Bronchial epithelial cell (primary cell): ENCODE data around the gene C9orf50. TPM values are rescaled to one million over a fixed set of nuclear protein-coding genes. Genes with fewer than 3 reads are reported as not detected.

Experiments
- DNase-seq: peaks from one replicate; pipeline ENCODE4 v3.0.0-alpha.2; 2010; ENCODE audit warnings: low read depth
- FAIRE-seq: peaks from 2 replicates; lab custom pipeline; 2011; peaks lifted over from hg19 to GRCh38; lab: Jason Lieb, UNC
- H3K27me3 ChIP-seq: 2 replicates; pipeline ENCODE4 v1.5.1; 2011; ENCODE audit warnings: low read length; ENCODE audit not compliant: control insufficient read depth, insufficient read depth
- H3K36me3 ChIP-seq: 2 replicates; pipeline ENCODE4 v1.5.1; 2011; ENCODE audit warnings: low read length; ENCODE audit not compliant: control insufficient read depth, insufficient read depth
- H3K4me3 ChIP-seq: 2 replicates; pipeline ENCODE4 v1.5.1; 2011; ENCODE audit warnings: mild to moderate bottlenecking, low read depth, low read length, control low read depth
- CTCF ChIP-seq: IDR thresholded peaks from 2 replicates; pipeline ENCODE4 v1.5.1; 2011; ENCODE audit warnings: mild to moderate bottlenecking, moderate library complexity, low read length, control low read depth, inconsistent platforms; ENCODE audit not compliant: insufficient read depth, severe bottlenecking
- total RNA-seq: library from RNA; depleted of rRNA; stranded (reverse); fragments of >200 nt; gene quantifications from 2 replicates; pipeline ENCODE4 v1.2.1, GENCODE V29; 2014

The C9orf50 gene
- total RNA-seq, 1 donor from 2014 or later: not detected

GRCh38 chr9:129576546-129577543 lies 44.1 kb downstream of the C9orf50 start:
- Histone ChIP-seq H3K4me3 (no peak overlapping the region), H3K36me3 (no peaks in the 10 kb centered on the region), H3K27me3 (no peaks in the 10 kb centered on the region)
- FAIRE-seq (no peak), DNase-seq (no peak)
- TF ChIP-seq CTCF: no peak

- DNase-seq (no peak), FAIRE-seq (no peak)
- Histone ChIP-seq H3K36me3 (no peaks in the 10 kb centered on the region), H3K27me3 (no peaks in the 10 kb centered on the region), H3K4me3 (no peak overlapping the region)
- TF ChIP-seq CTCF: no peak
Observed at GRCh38 chr9:129575818-129576217, 45.1 kb downstream of the C9orf50 start.

GRCh38 chr9:129574911-129575585 lies 45.9 kb downstream of the C9orf50 start:
- Histone ChIP-seq H3K27me3 (no peaks in the 10 kb centered on the region), H3K4me3 (no peak overlapping the region), H3K36me3 (no peaks in the 10 kb centered on the region)
- DNase-seq: no peak
- TF ChIP-seq CTCF: no peak
- no peak for FAIRE-seq

GRCh38 chr9:129573977-129574376 lies 46.9 kb downstream of the C9orf50 start:
- no peak for TF ChIP-seq CTCF
- DNase-seq (no peak), FAIRE-seq (no peak)
- H3K4me3 ChIP-seq: no peak overlapping the region
- H3K36me3 ChIP-seq: no peaks in the 10 kb centered on the region
- no peaks in the 10 kb centered on the region for H3K27me3 ChIP-seq

GRCh38 chr9:129572517-129572916 lies 48.4 kb downstream of the C9orf50 start:
- TF ChIP-seq CTCF: no peak
- DNase-seq: no peak
- Histone ChIP-seq H3K27me3 (no peaks in the 10 kb centered on the region), H3K4me3 (no peak overlapping the region), H3K36me3 (no peaks in the 10 kb centered on the region)
- FAIRE-seq: no peak
